Frontal cortex (tissue), 4 donors: ENCODE results near the gene SCYGR5. TPM values are rescaled to one million over a fixed set of nuclear protein-coding genes. Genes with fewer than 3 reads are reported as not detected.
"Not testable (repeated sequence)": the region's sequence is repeated elsewhere in the genome, so short reads cannot be mapped to it uniquely, and the experiment has no call there.

Experiments
- DNase-seq, 2 donors: peaks; one replicate each; pipeline ENCODE4 v3.0.0; 2012; ENCODE audit warnings: low spot score in 2 of 2
- FAIRE-seq: peaks from 2 replicates; lab custom pipeline; 2012; peaks lifted over from hg19 to GRCh38; lab: Jason Lieb, UNC
- total RNA-seq: library from RNA; depleted of rRNA; stranded (reverse); fragments of >200 nt; gene quantifications from one replicate; pipeline ENCODE4 v1.2.3, GENCODE V29; 2014
- donor health status: control.
- donor health status: control.
- donor health status: control.

Gene SCYGR5
- total RNA-seq, 1 donor from 2014 or later: not detected

DNA sequence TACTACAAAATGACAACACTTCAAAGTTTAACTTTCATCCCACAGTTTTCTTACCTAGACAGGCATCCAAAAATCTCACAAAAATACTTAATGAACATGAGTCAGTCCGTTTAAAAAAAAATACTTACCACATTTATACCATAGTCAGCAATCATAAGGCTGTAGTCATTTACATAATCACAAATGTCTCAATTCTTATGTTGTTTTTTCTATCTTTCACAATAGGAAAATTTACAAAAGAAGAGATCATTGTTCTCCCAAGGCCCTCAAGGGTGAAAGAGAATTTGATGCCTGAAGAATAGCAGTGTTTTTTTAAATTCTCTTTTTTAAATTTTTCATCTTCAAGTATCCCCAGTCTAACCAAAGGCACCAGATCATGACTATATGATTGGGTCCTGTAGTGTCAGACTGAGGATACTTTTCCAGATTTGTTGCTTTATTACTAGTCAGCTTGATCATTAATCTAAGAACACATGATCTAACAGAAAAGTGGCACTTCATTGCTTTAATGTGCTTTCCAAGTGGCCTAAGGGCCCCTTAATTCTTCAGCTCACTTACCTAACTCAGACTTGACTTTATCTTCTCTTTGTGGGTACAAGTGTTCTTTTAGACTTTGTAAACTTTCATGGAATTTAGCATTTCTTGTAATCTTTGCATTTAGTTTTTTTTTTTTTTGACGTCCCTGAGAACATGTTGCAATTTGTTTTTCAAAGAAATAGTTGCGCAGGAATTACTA is 4.7 kb downstream of the SCYGR5 start:
- FAIRE-seq: no peak
- no peak for DNase-seq

DNA sequence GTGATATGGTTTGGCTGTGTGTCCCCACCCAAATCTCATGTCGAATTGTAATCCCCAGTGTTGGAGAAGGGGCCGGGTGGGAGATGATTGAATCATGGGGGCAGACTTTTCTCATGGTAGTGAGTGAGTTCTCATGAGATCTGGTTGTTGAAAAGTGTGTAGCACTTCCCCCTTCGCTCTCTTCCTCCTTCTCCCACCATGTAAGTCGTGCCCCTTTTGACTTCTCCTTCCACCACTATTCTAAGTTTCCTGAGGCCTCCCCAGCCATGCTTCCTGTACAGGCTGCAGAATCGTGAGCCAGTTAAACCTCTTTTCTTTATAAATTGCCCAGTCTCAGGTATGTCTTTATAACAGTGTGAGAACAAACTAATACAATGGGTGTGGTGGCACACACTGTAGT is 7.0 kb downstream of the SCYGR5 start:
- not testable (repeated sequence) for FAIRE-seq, DNase-seq

DNA sequence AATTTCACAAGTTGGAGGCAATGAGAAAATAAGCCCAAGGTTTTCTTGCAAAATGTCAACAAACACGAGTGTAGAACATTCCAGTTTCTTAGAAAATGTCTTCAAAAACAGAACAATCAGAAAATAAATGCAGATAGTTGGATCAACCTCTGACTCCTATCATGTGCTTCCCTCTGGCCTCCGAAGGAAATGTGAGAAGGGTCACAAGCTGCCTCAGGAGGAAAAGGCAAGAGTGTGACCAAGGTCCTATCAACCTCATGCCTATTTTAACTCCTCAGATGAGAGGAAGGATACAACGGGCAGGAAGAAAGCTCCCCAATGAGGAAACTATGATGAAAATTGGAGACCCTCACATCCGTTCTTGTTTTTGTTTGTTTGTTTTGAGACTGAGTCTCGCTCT is 7.9 kb downstream of the SCYGR5 start:
- FAIRE-seq: no peak

DNA sequence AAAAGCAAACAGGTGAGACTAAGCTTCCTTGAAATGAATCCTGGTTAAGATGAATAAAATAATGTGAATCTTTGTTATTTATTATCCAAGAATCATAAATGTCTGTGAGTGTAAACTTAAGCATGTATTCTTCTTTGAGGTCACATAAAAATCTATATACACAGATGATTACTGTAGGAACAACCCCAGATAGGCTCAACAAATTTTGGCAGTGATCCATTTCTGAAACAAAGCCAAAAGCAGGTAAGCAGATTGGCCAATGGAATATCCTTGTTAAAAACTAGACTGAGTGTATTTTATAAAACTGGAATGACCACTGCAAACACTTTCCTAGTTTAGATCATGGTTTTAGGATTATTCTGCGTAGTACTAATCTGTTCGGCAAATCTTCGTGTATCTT is 11.3 kb downstream of the SCYGR5 start:
- DNase-seq: no peak
- FAIRE-seq: no peak

More for the DNA sequence above, 7.9 kb downstream of the SCYGR5 start:
- no peak for DNase-seq

DNA sequence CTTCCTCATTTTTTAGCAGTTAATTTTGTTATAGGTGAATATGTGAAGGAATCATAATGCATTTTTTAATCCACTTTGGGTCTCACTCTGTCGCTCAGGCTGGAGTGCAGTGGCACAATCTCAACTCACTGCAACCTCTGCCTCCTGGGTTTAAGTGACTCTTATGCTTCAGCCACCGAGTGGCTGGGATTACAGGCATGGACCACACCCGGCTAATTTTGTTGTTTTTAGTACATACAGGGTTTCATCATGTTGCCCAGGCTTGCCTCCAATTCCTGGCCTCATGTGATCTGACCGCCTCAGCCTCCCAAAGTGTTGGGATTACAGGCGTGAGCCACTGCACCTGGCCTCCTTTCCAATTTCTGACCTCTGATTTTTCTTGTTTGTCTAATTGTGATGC is 17.7 kb downstream of the SCYGR5 start:
- FAIRE-seq (no peak), DNase-seq (no peak)

DNA sequence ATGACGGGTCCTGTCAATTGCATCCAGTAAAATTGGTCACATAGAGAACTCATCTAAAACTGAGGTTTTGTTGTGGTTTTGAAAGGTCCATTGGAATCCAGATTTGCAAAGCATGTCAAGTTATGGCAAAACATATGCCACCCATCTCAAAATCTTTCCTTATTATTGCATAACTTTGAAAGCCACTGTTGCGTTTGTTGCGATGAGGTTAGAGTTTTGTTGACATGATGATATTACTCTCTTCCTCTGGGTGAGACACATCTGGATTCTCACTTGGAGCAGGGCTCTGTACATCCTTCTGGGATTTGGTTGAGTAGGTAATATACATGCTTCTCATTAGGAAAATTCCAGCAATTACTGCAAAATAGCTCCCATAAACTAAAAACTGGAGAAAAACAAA is 20.6 kb downstream of the SCYGR5 start:
- DNase-seq: no peak
- no peak for FAIRE-seq

DNA sequence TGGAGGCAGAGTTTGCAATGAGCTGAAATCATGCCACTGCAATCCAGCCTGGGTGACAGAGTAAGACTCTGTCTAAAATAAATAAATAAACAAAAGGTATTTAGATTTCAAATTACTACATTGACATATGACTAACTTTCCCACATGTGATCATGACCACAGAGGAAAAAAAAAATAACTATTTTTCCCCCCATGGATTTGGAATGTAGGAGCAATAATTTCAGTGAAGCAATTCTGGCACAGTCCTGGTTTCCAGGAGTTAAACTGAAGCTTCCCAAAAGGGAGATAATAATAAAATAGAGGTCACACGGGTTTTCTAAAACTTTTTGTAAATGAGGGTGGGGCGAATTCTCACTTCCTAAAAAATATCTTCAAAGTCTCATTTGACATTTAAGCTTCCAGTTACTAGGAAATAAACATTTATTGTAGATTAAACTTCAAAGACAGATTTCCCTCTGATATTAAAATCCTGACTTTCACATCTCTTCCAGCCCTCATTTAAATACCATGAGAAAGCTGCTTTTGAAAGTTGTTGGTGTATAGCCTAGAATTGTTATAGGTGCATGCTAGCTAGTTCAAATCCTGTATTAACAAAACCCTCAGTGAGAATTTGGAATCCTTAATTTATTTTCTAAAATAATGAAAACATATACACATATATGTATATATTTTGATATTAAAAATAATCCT is 30.5 kb downstream of the SCYGR5 start:
- FAIRE-seq (no peak), DNase-seq (no peak)

DNA sequence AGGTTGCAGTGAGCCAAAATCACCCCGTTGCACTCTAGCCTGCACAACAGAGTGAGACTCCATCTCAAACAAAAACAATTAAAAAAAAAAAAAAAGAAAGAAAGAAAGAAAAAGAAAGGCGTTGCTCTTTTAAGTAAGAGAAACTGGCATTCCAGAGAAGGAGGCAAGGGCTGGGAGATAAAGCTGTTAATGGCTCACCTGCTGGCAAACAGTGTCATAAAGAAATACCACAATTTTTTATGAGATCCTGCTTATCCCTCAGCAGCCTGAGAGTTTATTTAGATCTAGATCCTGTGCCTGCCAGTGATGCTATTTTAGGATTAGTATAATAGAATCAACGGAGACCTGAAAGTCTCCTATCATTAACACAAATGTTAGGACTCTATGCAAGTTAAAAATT is 35.0 kb downstream of the SCYGR5 start:
- FAIRE-seq (no peak), DNase-seq (no peak)

DNA sequence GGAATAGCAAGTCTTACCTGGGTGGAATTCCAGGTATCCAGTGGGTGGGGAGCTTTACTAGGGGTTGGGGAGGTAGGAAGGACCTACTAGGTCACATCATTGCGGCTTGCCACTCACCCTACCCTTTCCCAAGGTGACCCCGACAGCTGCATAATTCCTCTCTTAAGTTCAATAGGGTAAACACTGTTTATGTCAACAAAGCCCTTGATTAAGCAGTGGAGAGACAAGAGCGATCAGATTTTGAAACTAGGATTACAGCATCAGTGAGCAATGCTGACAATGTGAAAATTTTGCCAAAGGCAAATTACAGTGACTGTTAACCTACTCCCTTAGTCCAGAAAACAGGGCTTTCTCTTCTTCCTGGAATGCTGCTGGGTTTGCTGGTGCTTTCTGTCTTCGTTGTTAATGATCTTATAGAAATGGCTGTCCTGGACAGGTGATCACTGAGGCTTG is 36.7 kb downstream of the SCYGR5 start:
- no peak for DNase-seq
- FAIRE-seq: no peak

DNA sequence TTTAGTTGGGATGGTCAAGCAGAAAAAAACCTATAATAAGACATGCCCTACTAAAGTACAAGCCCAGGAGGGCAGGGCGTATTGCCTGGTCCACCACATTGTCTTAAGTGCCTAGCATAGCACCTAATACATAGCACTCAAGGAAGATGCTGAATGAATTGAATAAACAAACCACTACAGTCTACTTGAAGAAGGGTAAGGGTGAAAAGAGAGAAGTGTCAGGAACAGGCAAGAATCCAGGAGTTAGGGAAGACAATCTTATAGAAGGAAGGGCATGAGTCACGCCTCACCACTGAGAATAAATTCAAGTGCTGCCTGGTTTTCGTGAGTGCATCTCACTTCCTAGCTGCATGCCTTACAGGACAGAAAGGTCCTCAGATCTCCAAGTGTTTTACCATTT is 37.4 kb downstream of the SCYGR5 start:
- FAIRE-seq: no peak
- DNase-seq: no peak

DNA sequence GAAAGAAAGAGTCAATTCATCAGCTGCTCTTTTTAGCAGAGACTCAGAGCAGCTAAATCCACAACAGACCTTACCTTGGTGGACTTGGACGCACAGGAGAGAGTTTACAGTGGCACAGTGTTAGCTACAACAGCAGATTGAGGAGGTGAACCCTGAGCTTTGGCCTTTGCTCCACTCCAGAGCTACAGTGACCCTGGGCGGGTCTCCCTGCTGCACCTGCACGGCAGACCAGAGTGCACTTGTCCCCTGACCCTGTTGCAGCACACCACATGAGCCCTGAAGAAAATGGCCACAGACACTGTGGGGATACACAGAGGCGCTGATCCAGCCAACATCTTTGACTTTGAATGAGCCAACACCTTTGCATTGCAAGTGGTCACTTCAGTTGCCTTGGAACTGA is 40.3 kb downstream of the SCYGR5 start:
- FAIRE-seq: no peak
- no peak for DNase-seq

DNA sequence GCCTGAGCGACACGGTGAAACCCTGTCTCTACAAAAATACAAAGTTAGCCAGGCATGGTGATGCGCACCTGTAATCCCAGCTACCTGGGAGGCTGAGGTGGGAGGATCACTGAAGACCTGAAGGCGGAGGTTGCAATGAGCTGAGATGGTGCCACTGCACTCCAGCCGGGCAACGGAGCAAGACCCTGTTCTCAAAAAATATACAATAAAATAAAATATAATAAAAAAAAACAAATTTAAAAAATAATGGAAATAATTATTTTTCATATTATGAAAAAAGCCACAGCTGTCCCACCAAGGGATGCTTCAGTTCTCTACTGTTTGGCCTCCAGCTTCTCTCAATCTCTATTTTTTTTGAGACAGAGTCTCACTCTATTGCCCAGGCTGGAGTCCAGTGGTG is 40.8 kb downstream of the SCYGR5 start:
- DNase-seq (no peak), FAIRE-seq (no peak)

DNA sequence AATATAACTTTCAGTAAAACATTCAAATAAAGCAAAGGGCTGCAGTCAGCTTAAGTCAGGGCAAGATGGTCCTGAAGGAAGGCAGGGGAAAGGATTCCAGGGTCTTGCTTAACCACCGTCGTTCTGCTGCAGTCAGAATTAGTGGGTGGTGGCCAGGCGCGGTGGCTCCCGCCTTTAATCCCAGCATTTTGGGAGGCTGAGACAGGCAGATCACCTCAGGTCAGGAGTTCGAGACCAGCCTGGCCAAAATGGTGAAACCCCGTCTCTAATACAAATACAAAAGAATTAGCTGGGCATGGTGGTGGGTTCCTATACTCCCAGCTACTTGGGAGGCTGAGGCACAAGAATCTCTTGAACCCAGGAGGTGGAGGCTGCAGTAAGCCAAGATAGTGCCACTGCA is 44.4 kb downstream of the SCYGR5 start:
- DNase-seq: no peak
- FAIRE-seq: no peak

DNA sequence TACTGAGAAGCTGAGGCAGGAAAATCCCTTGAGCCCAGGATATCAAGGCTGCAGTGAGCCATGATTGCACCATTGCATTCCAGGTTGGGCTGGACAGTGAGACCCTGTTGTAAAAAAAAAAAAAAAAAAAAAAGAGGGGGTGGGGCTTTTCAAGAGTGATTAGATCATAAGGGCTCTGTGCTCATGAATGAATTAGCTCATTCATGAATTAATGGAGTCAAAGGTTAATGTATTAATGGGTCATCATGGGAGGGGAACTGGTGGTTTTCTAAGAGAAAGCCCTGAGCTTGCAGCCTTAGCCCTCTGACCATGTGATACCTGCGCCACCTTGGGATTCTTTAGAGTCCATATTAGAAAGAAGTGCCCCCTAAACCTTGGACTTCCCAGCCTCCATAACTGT is 46.7 kb downstream of the SCYGR5 start:
- DNase-seq (no peak), FAIRE-seq (no peak)

DNA sequence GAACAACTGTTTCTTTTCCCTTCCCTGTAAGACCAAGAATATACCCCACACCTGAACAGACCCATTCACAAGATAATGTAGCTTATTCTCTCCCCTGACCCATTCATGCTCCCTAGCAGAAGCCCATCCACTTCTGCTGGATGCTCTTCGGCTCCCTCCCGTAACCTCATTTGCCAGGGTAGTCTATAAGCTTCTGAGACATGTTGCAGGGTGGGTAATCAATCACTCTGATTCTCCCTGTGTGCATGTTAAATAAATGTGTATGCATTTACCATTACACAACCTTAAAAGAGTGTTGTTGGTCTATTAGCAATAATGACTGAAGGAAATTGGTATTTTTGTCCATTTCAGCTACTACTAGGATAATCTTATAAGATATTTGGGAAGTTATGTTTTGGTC is 49.9 kb downstream of the SCYGR5 start:
- no peak for DNase-seq
- FAIRE-seq: no peak

Other genes with a start within 250 kb of the SCYGR5 start
- 73.0 TPM for gene AGFG1, start 194.6 kb upstream of the SCYGR5 start, total RNA-seq
- not detected for gene SCYGR2, start 67.9 kb upstream of the SCYGR5 start, total RNA-seq
- gene SCYGR3, start 52.0 kb upstream of the SCYGR5 start, total RNA-seq: not detected
- gene SCYGR4, start 49.3 kb upstream of the SCYGR5 start, total RNA-seq: not detected
- 2.0 TPM for gene SLC19A3, start 51.2 kb downstream of the SCYGR5 start, total RNA-seq
- gene SCYGR6, start 58.0 kb downstream of the SCYGR5 start, total RNA-seq: not detected
- not detected for gene SCYGR7, start 61.5 kb downstream of the SCYGR5 start, total RNA-seq
- gene SCYGR8, start 79.1 kb downstream of the SCYGR5 start, total RNA-seq: not detected
- gene CCL20, start 147.0 kb downstream of the SCYGR5 start, total RNA-seq: not detected
- gene DAW1, start 204.8 kb downstream of the SCYGR5 start, total RNA-seq: 1.2 TPM